Raji (cell line): ENCODE measurements around the gene TEKT5.

ENCODE experiments used
- POLR2A ChIP-seq: IDR thresholded peaks from 2 replicates; pipeline ENCODE4 v1.6.1; 2011; ENCODE audit warnings: low read depth, low read length, control low read depth; ENCODE audit not compliant: insufficient read depth

TEKT5 gene

GRCh38 chr16:10694306-10694705 lies 424 bp downstream of the TEKT5 start:
- TF ChIP-seq POLR2A = no peak

- TF ChIP-seq POLR2A = no peak
Measured at GRCh38 chr16:10693889-10694288, 841 bp downstream of the TEKT5 start.

GRCh38 chr16:10692470-10692869 lies 2.3 kb downstream of the TEKT5 start:
- TF ChIP-seq POLR2A = no peak

- TF ChIP-seq POLR2A = no peak
Measured at GRCh38 chr16:10688726-10689125, 6.0 kb downstream of the TEKT5 start.

GRCh38 chr16:10688291-10688690 lies 6.4 kb downstream of the TEKT5 start:
- TF ChIP-seq POLR2A = no peak

GRCh38 chr16:10685709-10686108 lies 9.0 kb downstream of the TEKT5 start:
- no peak for TF ChIP-seq POLR2A

DNA sequence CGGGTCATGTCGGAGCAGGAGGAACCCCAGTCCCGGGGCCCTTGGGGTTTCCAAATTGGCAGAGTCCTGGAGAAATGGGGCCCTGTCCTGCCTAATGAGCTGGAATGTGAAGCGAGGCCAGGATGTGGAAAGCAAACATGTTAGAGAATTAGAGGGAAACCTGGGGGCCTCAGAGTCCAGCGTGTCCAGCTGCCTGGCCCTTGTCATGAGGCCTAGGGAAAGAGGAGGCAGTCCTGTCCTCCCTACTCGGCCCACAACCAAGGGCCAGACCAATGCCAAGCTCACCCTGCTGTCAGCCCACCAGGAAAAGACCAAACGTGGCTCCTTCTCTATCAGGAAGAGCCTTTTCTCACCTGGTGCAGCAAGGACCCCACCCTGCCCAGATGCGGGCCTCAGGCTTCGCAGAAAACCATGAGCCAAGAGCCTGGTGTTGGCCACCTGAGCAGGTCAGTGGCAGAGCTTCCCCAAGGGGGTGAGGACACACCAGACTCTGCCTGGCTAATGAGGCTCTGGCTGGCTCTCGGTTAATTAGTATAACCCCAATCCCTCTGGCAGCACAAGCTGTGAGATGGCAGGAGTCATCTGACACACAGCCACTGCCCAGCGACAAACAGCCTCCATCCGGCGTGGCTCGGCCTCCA lies 10.1 kb downstream of the TEKT5 start:
- no peak for TF ChIP-seq POLR2A

DNA sequence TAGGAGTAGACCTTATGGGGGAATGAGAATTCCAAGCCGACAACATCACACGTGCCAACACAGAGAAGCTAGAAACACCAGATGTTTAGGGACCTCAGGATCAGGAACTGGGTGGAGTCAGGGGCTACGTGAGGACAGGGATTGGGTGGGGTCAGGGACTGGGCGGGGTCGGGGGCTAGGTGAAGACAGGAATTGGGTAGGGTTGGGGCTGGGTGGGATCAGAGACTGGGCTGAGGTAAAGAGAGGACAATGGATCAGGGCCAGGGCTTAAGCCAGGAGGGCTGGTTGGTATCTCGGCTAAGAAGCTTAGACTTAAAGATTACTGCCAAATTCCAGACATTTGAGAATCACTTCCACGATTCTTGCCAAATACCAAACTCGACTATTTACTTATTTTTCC lies 11.6 kb downstream of the TEKT5 start:
- TF ChIP-seq POLR2A = no peak

- TF ChIP-seq POLR2A = no peak
Measured at GRCh38 chr16:10682604-10683003, 12.1 kb downstream of the TEKT5 start.

GRCh38 chr16:10681310-10682308 lies 13.1 kb downstream of the TEKT5 start:
- TF ChIP-seq POLR2A = no peak

DNA sequence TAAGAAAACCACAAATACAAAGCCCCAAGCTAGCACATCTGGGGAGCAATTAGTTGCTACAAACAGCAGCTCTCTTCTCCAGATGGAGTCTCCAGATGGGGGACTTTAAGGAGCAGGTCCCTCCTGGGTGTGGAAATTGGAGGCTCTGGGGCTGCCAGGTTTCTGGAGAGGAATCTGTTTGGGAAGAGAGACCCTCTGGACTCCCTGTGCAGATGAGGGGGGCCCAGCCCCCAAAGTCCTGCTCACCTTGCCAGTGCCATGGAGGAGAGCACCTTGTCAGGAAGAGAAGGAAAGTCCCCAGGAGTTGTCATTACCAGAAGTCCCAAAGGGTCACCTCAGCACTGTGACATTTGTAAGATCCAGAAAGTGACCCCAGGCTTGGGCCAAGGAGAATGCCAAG lies 14.8 kb downstream of the TEKT5 start:
- no peak for TF ChIP-seq POLR2A

GRCh38 chr16:10678655-10679054 lies 16.1 kb downstream of the TEKT5 start:
- no peak for TF ChIP-seq POLR2A

DNA sequence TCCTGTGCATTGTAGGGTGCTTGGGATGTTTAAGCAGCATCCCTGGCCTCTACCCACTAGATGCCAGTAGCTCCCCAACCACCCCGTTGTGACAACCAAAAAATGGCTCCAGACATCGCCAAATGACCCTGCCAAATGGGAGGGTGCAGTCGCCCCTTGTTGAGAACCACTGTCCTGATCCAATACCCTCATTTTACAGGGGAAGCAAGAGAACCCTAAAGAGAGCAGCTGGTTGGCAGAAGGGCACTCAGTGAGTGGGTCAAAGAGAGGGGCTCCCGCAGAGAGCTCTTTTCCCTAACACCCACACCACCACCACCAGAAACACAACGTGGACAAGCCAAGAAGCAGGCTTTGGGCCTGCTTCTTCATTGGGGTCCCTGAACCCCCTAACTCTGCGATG lies 18.4 kb downstream of the TEKT5 start:
- no peak for TF ChIP-seq POLR2A

- no peak for TF ChIP-seq POLR2A
Measured at GRCh38 chr16:10675861-10676260, 18.9 kb downstream of the TEKT5 start.

DNA sequence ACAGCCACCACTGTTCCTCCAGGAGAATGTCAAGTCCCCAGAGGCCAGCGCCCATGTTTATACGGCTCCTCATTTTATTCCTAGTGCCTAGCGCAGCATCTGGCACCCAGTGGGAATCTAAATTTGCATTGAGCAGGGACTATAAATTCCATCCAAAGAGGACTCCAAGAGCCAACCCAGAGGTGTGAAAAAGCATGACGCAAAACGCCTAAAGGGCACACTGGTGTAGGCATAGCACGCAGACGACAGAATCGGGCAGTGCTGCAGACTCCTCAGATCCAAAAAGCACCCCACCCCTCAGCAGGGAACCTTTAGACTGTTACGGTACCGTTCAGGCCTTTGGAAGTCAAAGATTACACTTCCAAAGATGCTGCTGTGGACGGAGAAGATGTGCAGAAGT lies 19.5 kb downstream of the TEKT5 start:
- no peak for TF ChIP-seq POLR2A

DNA sequence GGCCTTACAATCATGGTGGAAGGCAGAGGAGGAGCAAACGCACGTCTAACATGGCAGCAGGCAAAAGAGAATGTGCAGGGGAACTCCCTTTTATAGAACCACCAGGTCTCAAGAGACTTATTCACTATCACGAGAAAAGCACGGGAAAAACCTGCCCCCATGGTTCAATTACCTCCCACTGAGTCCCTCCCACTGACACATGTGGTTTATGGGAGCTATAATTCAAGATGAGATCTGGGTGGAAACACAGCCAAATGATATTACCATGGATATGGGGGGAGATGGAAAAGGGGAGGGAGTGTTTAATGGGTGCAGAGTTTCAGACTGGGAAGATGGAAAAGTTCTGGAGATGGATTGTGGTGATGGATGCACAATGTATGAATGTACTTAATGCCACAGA lies 23.0 kb downstream of the TEKT5 start:
- no peak for TF ChIP-seq POLR2A
